PC-3 (cell line): Measurements from ENCODE around the gene CCDC177.

Experiments used
- EZH2 ChIP-seq: fragments of 300-600 bp; sonication (generic); IDR thresholded peaks from one replicate; pipeline ENCODE4 v1.6.1; 2017; ENCODE audit warnings: antibody characterized with exemption, mild to moderate bottlenecking, low read length; ENCODE audit not compliant: unreplicated experiment
- TF ChIP-seq, protein P1 (sequence below): fragments of 300-600 bp; sonication (generic); conservative IDR thresholded peaks from 2 replicates; pipeline ENCODE4 v1.5.1; 2017; ENCODE audit warnings: antibody characterized with exemption, low read depth, mild to moderate bottlenecking, low read length

DNA sequence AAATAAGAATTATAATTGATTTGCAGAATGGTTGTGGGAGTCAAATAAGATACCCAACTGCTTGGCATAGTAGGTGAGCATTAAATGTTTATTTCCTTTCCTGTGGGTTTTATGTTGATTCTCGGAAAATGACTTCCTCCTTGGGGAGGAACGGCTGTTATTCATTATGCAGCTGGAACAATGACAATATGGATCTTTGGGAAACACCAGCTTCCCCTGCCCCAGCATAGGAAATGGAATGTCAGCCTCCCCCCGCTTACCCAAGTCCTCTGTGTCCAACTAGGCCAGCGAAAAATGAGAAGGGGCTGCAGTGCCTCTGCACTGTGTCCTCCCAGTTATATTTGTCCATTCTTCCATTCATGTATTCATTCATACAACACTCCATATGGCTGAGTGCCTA is 11.7 kb upstream of the CCDC177 start:
- TF ChIP-seq, protein P1, sequence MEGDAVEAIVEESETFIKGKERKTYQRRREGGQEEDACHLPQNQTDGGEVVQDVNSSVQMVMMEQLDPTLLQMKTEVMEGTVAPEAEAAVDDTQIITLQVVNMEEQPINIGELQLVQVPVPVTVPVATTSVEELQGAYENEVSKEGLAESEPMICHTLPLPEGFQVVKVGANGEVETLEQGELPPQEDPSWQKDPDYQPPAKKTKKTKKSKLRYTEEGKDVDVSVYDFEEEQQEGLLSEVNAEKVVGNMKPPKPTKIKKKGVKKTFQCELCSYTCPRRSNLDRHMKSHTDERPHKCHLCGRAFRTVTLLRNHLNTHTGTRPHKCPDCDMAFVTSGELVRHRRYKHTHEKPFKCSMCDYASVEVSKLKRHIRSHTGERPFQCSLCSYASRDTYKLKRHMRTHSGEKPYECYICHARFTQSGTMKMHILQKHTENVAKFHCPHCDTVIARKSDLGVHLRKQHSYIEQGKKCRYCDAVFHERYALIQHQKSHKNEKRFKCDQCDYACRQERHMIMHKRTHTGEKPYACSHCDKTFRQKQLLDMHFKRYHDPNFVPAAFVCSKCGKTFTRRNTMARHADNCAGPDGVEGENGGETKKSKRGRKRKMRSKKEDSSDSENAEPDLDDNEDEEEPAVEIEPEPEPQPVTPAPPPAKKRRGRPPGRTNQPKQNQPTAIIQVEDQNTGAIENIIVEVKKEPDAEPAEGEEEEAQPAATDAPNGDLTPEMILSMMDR: no peak
- no peak for TF ChIP-seq EZH2
